ENCODE results near the gene LEAP2.

LEAP2 gene

DNA sequence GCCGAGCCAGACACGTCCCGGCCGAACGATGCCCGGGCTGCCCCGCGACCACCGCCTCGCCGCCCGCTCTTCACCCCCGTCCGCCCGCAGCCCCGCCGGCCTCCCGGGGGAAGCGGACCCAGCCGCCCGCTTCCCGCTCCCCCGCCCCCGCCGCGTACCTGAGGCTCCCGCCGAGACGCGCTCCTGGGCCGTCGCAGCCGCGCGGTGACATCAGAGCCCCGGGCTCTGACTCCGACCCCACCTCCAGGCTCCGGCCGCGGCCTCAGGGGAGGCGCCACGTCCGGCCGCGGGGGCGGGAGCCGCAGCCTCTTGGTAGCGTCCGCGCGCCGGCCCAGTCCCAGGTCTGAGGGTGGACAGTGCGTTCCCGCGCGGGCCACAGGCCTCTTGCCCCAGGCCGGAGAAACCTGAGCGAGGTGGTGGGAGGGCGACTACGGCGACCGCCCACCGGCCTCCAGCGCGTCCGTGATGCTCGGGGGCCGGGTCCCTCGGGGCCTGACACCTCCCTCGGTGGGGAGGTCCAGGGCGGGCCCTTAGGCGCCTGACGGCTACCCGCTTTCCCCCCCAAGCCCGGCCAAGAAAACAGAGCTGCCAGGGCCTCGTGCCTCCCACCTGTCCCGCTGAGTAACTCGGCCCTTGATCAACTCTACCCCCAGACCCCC lies 42.9 kb upstream of the LEAP2 start, which contains the start of gene SHROOM1 (continued):
- TF ChIP-seq, protein P1, sequence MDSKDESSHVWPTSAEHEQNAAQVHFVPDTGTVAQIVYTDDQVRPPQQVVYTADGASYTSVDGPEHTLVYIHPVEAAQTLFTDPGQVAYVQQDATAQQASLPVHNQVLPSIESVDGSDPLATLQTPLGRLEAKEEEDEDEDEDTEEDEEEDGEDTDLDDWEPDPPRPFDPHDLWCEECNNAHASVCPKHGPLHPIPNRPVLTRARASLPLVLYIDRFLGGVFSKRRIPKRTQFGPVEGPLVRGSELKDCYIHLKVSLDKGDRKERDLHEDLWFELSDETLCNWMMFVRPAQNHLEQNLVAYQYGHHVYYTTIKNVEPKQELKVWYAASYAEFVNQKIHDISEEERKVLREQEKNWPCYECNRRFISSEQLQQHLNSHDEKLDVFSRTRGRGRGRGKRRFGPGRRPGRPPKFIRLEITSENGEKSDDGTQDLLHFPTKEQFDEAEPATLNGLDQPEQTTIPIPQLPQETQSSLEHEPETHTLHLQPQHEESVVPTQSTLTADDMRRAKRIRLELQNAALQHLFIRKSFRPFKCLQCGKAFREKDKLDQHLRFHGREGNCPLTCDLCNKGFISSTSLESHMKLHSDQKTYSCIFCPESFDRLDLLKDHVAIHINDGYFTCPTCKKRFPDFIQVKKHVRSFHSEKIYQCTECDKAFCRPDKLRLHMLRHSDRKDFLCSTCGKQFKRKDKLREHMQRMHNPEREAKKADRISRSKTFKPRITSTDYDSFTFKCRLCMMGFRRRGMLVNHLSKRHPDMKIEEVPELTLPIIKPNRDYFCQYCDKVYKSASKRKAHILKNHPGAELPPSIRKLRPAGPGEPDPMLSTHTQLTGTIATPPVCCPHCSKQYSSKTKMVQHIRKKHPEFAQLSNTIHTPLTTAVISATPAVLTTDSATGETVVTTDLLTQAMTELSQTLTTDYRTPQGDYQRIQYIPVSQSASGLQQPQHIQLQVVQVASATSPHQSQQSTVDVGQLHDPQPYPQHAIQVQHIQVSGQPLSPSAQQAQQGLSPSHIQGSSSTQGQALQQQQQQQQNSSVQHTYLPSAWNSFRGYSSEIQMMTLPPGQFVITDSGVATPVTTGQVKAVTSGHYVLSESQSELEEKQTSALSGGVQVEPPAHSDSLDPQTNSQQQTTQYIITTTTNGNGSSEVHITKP (tag by site-specific recombination; IDR thresholded peaks at IDR 0.05): peak; percentile 91
- TF ChIP-seq MEIS1 (CRISPR knock-in tag; IDR thresholded peaks at IDR 0.05; ENCODE audit: borderline replicate concordance) (no peak), ZNF521 (tag by site-specific recombination; IDR thresholded peaks at IDR 0.05) (no peak), ZNF660 (tag by site-specific recombination; IDR thresholded peaks at IDR 0.05) (no peak; the same call in 1 of the 2 replicates), ZIC2 (tag by site-specific recombination; IDR thresholded peaks at IDR 0.05) (0 out of 2 replicates have a peak, but pooled peaks have one; percentile 8), ZNF350 (tag by site-specific recombination; IDR thresholded peaks at IDR 0.05) (no peak), ZNF747 (tag by site-specific recombination; IDR thresholded peaks at IDR 0.05) (no peak), ZNF501 (tag by site-specific recombination; IDR thresholded peaks at IDR 0.05) (no peak), TCF7L2 (IDR thresholded peaks at IDR 0.05; ENCODE audit: borderline replicate concordance, low read depth, low read length) (no peak; the same call in 1 of the 2 replicates), HOXC10 (CRISPR knock-in tag; IDR thresholded peaks at IDR 0.05) (no peak), ZNF416 (tag by site-specific recombination; IDR thresholded peaks at IDR 0.05) (no peak), ZNF621 (tag by site-specific recombination; IDR thresholded peaks at IDR 0.05) (no peak), ZNF341 (tag by site-specific recombination; IDR thresholded peaks at IDR 0.05; ENCODE audit: low read depth) (0 out of 2 replicates have a peak, but pooled peaks have one; percentile 17), ZNF19 (tag by site-specific recombination; IDR thresholded peaks at IDR 0.05; ENCODE audit: low read depth) (no peak), YY2 (tag by site-specific recombination; IDR thresholded peaks at IDR 0.05) (no peak), REPIN1 (tag by site-specific recombination; IDR thresholded peaks at IDR 0.05; ENCODE audit: low read depth) (no peak), ZNF785 (tag by site-specific recombination; IDR thresholded peaks at IDR 0.05) (no peak), ZNF664 (tag by site-specific recombination; IDR thresholded peaks at IDR 0.05) (no peak), GLIS1 (tag by site-specific recombination; IDR thresholded peaks at IDR 0.05) (peak; percentile 82), ZBTB8A (tag by site-specific recombination; IDR thresholded peaks at IDR 0.05) (no peak), ZNF513 (tag by site-specific recombination; IDR thresholded peaks at IDR 0.05) (no peak)
- TF ChIP-seq, protein P2, sequence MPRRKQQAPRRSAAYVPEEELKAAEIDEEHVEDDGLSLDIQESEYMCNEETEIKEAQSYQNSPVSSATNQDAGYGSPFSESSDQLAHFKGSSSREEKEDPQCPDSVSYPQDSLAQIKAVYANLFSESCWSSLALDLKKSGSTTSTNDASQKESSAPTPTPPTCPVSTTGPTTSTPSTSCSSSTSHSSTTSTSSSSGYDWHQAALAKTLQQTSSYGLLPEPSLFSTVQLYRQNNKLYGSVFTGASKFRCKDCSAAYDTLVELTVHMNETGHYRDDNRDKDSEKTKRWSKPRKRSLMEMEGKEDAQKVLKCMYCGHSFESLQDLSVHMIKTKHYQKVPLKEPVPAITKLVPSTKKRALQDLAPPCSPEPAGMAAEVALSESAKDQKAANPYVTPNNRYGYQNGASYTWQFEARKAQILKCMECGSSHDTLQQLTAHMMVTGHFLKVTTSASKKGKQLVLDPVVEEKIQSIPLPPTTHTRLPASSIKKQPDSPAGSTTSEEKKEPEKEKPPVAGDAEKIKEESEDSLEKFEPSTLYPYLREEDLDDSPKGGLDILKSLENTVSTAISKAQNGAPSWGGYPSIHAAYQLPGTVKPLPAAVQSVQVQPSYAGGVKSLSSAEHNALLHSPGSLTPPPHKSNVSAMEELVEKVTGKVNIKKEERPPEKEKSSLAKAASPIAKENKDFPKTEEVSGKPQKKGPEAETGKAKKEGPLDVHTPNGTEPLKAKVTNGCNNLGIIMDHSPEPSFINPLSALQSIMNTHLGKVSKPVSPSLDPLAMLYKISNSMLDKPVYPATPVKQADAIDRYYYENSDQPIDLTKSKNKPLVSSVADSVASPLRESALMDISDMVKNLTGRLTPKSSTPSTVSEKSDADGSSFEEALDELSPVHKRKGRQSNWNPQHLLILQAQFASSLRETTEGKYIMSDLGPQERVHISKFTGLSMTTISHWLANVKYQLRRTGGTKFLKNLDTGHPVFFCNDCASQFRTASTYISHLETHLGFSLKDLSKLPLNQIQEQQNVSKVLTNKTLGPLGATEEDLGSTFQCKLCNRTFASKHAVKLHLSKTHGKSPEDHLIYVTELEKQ (tag by site-specific recombination; IDR thresholded peaks at IDR 0.05; ENCODE audit: borderline replicate concordance): no peak
- TF ChIP-seq, protein P3, sequence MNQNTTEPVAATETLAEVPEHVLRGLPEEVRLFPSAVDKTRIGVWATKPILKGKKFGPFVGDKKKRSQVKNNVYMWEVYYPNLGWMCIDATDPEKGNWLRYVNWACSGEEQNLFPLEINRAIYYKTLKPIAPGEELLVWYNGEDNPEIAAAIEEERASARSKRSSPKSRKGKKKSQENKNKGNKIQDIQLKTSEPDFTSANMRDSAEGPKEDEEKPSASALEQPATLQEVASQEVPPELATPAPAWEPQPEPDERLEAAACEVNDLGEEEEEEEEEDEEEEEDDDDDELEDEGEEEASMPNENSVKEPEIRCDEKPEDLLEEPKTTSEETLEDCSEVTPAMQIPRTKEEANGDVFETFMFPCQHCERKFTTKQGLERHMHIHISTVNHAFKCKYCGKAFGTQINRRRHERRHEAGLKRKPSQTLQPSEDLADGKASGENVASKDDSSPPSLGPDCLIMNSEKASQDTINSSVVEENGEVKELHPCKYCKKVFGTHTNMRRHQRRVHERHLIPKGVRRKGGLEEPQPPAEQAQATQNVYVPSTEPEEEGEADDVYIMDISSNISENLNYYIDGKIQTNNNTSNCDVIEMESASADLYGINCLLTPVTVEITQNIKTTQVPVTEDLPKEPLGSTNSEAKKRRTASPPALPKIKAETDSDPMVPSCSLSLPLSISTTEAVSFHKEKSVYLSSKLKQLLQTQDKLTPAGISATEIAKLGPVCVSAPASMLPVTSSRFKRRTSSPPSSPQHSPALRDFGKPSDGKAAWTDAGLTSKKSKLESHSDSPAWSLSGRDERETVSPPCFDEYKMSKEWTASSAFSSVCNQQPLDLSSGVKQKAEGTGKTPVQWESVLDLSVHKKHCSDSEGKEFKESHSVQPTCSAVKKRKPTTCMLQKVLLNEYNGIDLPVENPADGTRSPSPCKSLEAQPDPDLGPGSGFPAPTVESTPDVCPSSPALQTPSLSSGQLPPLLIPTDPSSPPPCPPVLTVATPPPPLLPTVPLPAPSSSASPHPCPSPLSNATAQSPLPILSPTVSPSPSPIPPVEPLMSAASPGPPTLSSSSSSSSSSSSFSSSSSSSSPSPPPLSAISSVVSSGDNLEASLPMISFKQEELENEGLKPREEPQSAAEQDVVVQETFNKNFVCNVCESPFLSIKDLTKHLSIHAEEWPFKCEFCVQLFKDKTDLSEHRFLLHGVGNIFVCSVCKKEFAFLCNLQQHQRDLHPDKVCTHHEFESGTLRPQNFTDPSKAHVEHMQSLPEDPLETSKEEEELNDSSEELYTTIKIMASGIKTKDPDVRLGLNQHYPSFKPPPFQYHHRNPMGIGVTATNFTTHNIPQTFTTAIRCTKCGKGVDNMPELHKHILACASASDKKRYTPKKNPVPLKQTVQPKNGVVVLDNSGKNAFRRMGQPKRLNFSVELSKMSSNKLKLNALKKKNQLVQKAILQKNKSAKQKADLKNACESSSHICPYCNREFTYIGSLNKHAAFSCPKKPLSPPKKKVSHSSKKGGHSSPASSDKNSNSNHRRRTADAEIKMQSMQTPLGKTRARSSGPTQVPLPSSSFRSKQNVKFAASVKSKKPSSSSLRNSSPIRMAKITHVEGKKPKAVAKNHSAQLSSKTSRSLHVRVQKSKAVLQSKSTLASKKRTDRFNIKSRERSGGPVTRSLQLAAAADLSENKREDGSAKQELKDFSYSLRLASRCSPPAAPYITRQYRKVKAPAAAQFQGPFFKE (tag by site-specific recombination; IDR thresholded peaks at IDR 0.05; ENCODE audit: borderline replicate concordance): no peak
- TF ChIP-seq, protein P4, sequence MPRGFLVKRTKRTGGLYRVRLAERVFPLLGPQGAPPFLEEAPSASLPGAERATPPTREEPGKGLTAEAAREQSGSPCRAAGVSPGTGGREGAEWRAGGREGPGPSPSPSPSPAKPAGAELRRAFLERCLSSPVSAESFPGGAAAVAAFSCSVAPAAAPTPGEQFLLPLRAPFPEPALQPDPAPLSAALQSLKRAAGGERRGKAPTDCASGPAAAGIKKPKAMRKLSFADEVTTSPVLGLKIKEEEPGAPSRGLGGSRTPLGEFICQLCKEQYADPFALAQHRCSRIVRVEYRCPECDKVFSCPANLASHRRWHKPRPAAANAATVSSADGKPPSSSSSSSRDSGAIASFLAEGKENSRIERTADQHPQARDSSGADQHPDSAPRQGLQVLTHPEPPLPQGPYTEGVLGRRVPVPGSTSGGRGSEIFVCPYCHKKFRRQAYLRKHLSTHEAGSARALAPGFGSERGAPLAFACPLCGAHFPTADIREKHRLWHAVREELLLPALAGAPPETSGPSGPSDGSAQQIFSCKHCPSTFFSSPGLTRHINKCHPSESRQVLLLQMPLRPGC (tag by site-specific recombination; IDR thresholded peaks at IDR 0.05): no peak
